ENCODE data around the gene MEGF11.

MEGF11 gene

GRCh38 chr15:66167854-66168253 lies 85.7 kb downstream of the MEGF11 start:
- no peak for DNase-seq

- no peak for DNase-seq
Measured at GRCh38 chr15:66165856-66166255, 87.7 kb downstream of the MEGF11 start.

- no peak for DNase-seq
Measured at GRCh38 chr15:66164788-66165187, 88.8 kb downstream of the MEGF11 start.

- no peak for DNase-seq
Measured at GRCh38 chr15:66163553-66163952, 90.0 kb downstream of the MEGF11 start.

- no peak for DNase-seq
Measured at GRCh38 chr15:66162286-66162685, 91.3 kb downstream of the MEGF11 start.

- DNase-seq = no peak
Measured at GRCh38 chr15:66161575-66162118, 91.9 kb downstream of the MEGF11 start.

- DNase-seq = no peak
Measured at GRCh38 chr15:66161108-66161507, 92.4 kb downstream of the MEGF11 start.

GRCh38 chr15:66157507-66157906 lies 96.0 kb downstream of the MEGF11 start:
- DNase-seq = no peak

GRCh38 chr15:66156310-66156975 lies 97.1 kb downstream of the MEGF11 start:
- no peak for DNase-seq

GRCh38 chr15:66155065-66155464 lies 98.5 kb downstream of the MEGF11 start:
- no peak for DNase-seq

GRCh38 chr15:66154581-66154980 lies 99.0 kb downstream of the MEGF11 start:
- no peak for DNase-seq

- no peak for DNase-seq
Measured at GRCh38 chr15:66153549-66154415, 99.8 kb downstream of the MEGF11 start.

GRCh38 chr15:66152650-66153049 lies 100.9 kb downstream of the MEGF11 start:
- DNase-seq = no peak

GRCh38 chr15:66151809-66152208 lies 101.7 kb downstream of the MEGF11 start:
- no peak for DNase-seq

- no peak for DNase-seq
Measured at GRCh38 chr15:66149871-66150270, 103.7 kb downstream of the MEGF11 start.

GRCh38 chr15:66148187-66148586 lies 105.4 kb downstream of the MEGF11 start:
- DNase-seq = no peak

- DNase-seq = no peak
Measured at GRCh38 chr15:66147440-66147839, 106.1 kb downstream of the MEGF11 start.

GRCh38 chr15:66145726-66146182 lies 107.8 kb downstream of the MEGF11 start:
- DNase-seq = no peak

GRCh38 chr15:66144978-66145725 lies 108.4 kb downstream of the MEGF11 start:
- DNase-seq = no peak

- no peak for DNase-seq
Measured at GRCh38 chr15:66142285-66142684, 111.3 kb downstream of the MEGF11 start.

GRCh38 chr15:66139591-66140207 lies 113.9 kb downstream of the MEGF11 start:
- no peak for DNase-seq

- DNase-seq = no peak
Measured at GRCh38 chr15:66138892-66139590, 114.5 kb downstream of the MEGF11 start.
